SK-N-SH treated with all-trans-retinoic acid at 6 μM for 48 hours (cell line): ENCODE measurements around the gene KIFC3.

Experiments used
- ATAC-seq: fragments of 200-7000 bp; cut with Tn5 transposase; 3 replicates; pipeline ENCODE4 v1.9.1; 2020; ENCODE audit warnings: mild to moderate bottlenecking, moderate library complexity
- ARNTL ChIP-seq: fragments of 450-650 bp; formaldehyde crosslinking; IDR thresholded peaks from 2 replicates; pipeline ENCODE4 v1.5.0; 2020; ENCODE audit warnings: low read depth, mild to moderate bottlenecking, moderate library complexity, borderline replicate concordance
- BACH2 ChIP-seq: fragments of 250-450 bp; sonication (Bioruptor Pico); IDR thresholded peaks from 2 replicates; pipeline ENCODE4 v1.9.0; 2021; ENCODE audit warnings: mild to moderate bottlenecking, borderline replicate concordance
- CREB5 ChIP-seq: fragments of 250-450 bp; sonication (Bioruptor Pico); IDR thresholded peaks from 2 replicates; pipeline ENCODE4 v1.5.1; 2020; ENCODE audit warnings: low read depth, mild to moderate bottlenecking, moderate library complexity
- CSDC2 ChIP-seq: fragments of 250-450 bp; sonication (Bioruptor Pico); IDR thresholded peaks from 2 replicates; pipeline ENCODE4 v1.5.0; 2020; ENCODE audit warnings: mild to moderate bottlenecking, moderate library complexity
- ESRRG ChIP-seq: fragments of 250-450 bp; sonication (Bioruptor Pico); IDR thresholded peaks from 2 replicates; pipeline ENCODE4 v1.6.1; 2021; ENCODE audit warnings: mild to moderate bottlenecking
- GLIS3 ChIP-seq: fragments of 250-450 bp; sonication (Bioruptor Pico); IDR thresholded peaks from 2 replicates; pipeline ENCODE4 v1.5.0; 2020; ENCODE audit warnings: mild to moderate bottlenecking, moderate library complexity
- ISL1 ChIP-seq: fragments of 250-450 bp; sonication (Bioruptor Pico); IDR thresholded peaks from 2 replicates; pipeline ENCODE4 v2.1.2; 2022; ENCODE audit warnings: mild to moderate bottlenecking, moderate library complexity
- OSR1 ChIP-seq: fragments of 250-450 bp; sonication (Bioruptor Pico); IDR thresholded peaks from 2 replicates; pipeline ENCODE4 v1.8.0; 2022; ENCODE audit warnings: moderate library complexity, mild to moderate bottlenecking, inconsistent platforms
- PATZ1 ChIP-seq: fragments of 250-450 bp; sonication (Bioruptor Pico); IDR thresholded peaks from 2 replicates; pipeline ENCODE4 v1.8.0; 2020; ENCODE audit warnings: mild to moderate bottlenecking, moderate library complexity, borderline replicate concordance
- POU6F1 ChIP-seq: fragments of 250-450 bp; sonication (Bioruptor Pico); IDR thresholded peaks from 2 replicates; pipeline ENCODE4 v1.8.0; 2021; ENCODE audit warnings: low read depth, mild to moderate bottlenecking, moderate library complexity, borderline replicate concordance
- PPARA ChIP-seq: fragments of 250-450 bp; sonication (Bioruptor Pico); IDR thresholded peaks from 2 replicates; pipeline ENCODE4 v1.5.0; 2020; ENCODE audit warnings: mild to moderate bottlenecking, borderline replicate concordance
- RARB ChIP-seq: fragments of 250-450 bp; sonication (Bioruptor Pico); IDR thresholded peaks from 2 replicates; pipeline ENCODE4 v1.8.0; 2021; ENCODE audit warnings: mild to moderate bottlenecking, moderate library complexity
- SNAI2 ChIP-seq: fragments of 250-450 bp; sonication (Bioruptor Pico); IDR thresholded peaks from 2 replicates; pipeline ENCODE4 v1.5.0; 2020; ENCODE audit warnings: mild to moderate bottlenecking, moderate library complexity
- TCF4 ChIP-seq: fragments of 250-450 bp; sonication (Bioruptor Pico); IDR thresholded peaks from 2 replicates; pipeline ENCODE4 v1.8.0; 2021; ENCODE audit warnings: mild to moderate bottlenecking, moderate library complexity, borderline replicate concordance
- TOX ChIP-seq: fragments of 250-450 bp; sonication (Bioruptor Pico); IDR thresholded peaks from 2 replicates; pipeline ENCODE4 v1.8.0; 2021; ENCODE audit warnings: mild to moderate bottlenecking, moderate library complexity, borderline replicate concordance
- TSHZ2 ChIP-seq: fragments of 250-450 bp; sonication (Bioruptor Pico); IDR thresholded peaks from 2 replicates; pipeline ENCODE4 v1.5.0; 2020; ENCODE audit warnings: mild to moderate bottlenecking, moderate library complexity
- ZC3H10 ChIP-seq: fragments of 250-450 bp; sonication (Bioruptor Pico); IDR thresholded peaks from 2 replicates; pipeline ENCODE4 v1.5.1; 2021; ENCODE audit warnings: mild to moderate bottlenecking, moderate library complexity
- ZFP3 ChIP-seq: fragments of 250-450 bp; sonication (Bioruptor Pico); IDR thresholded peaks from 2 replicates; pipeline ENCODE4 v1.5.0; 2020; ENCODE audit warnings: mild to moderate bottlenecking, moderate library complexity
- ZNF565 ChIP-seq: fragments of 450-650 bp; formaldehyde crosslinking; conservative IDR thresholded peaks from 2 replicates; pipeline ENCODE4 v1.5.0; 2020; ENCODE audit warnings: low read depth, mild to moderate bottlenecking, moderate library complexity
- ZNF70 ChIP-seq: fragments of 450-650 bp; formaldehyde crosslinking; IDR thresholded peaks from 2 replicates; pipeline ENCODE4 v1.5.0; 2020; ENCODE audit warnings: mild to moderate bottlenecking, moderate library complexity
- ZNF8 ChIP-seq: fragments of 450-650 bp; formaldehyde crosslinking; IDR thresholded peaks from 2 replicates; pipeline ENCODE4 v1.5.0; 2020; ENCODE audit warnings: mild to moderate bottlenecking, moderate library complexity

KIFC3 gene

GRCh38 chr16:57823836-57824235, 21.5 kb upstream of the KIFC3 start:
- ATAC-seq, result no peak
- no peak for TF ChIP-seq ZFP3 (CRISPR knock-in tag)
- TF ChIP-seq ZNF70 (CRISPR knock-in tag), result no peak
- TF ChIP-seq ZC3H10 (CRISPR knock-in tag), result no peak
- no peak for TF ChIP-seq POU6F1
- no peak for TF ChIP-seq TCF4 (CRISPR knock-in tag)
- TF ChIP-seq RARB, result no peak
- TF ChIP-seq CSDC2 (CRISPR knock-in tag), result no peak
- no peak for TF ChIP-seq PPARA (CRISPR knock-in tag)
- no peak for TF ChIP-seq ZNF565 (CRISPR knock-in tag)
- TF ChIP-seq CREB5 (CRISPR knock-in tag), result no peak
- TF ChIP-seq SNAI2 (CRISPR knock-in tag), result no peak
- TF ChIP-seq ESRRG (CRISPR knock-in tag), result no peak
- TF ChIP-seq OSR1 (CRISPR knock-in tag), result no peak
- no peak for TF ChIP-seq TSHZ2 (CRISPR knock-in tag)
- TF ChIP-seq ARNTL (CRISPR knock-in tag), result no peak
- no peak for TF ChIP-seq GLIS3 (CRISPR knock-in tag)
- no peak for TF ChIP-seq TOX
- TF ChIP-seq BACH2 (CRISPR knock-in tag), result no peak
- no peak for TF ChIP-seq PATZ1 (CRISPR knock-in tag)

DNA sequence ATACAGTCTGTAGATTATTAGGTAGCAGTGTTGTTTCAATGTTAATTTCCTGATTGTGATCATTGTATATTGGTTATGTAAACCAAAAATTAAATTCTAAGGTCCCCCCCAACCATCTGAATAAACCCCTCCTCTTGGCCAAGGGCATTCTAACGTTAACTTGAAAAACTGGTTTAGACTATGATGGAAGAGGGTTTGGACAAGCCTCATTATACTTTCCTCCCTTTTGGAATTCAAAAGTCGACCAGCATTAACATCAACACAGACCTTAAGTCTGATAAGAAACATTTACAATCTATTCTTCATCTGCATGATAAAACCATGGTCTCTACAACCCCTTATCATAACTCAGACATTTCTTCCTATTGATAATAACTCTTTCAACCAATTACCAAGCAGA, 20.6 kb upstream of the KIFC3 start:
- no peak for ATAC-seq
- TF ChIP-seq CSDC2 (CRISPR knock-in tag), result no peak
- TF ChIP-seq ARNTL (CRISPR knock-in tag), result no peak
- TF ChIP-seq ISL1 (CRISPR knock-in tag), result no peak
- TF ChIP-seq PATZ1 (CRISPR knock-in tag), result no peak
- TF ChIP-seq ESRRG (CRISPR knock-in tag), result no peak
- TF ChIP-seq TSHZ2 (CRISPR knock-in tag), result no peak
- no peak for TF ChIP-seq BACH2 (CRISPR knock-in tag)
- TF ChIP-seq OSR1 (CRISPR knock-in tag), result no peak
- no peak for TF ChIP-seq PPARA (CRISPR knock-in tag)
- no peak for TF ChIP-seq TCF4 (CRISPR knock-in tag)
- no peak for TF ChIP-seq ZNF565 (CRISPR knock-in tag)
- TF ChIP-seq ZNF8 (CRISPR knock-in tag), result no peak
- no peak for TF ChIP-seq RARB
- no peak for TF ChIP-seq ZC3H10 (CRISPR knock-in tag)
- no peak for TF ChIP-seq GLIS3 (CRISPR knock-in tag)
- no peak for TF ChIP-seq TOX
- TF ChIP-seq CREB5 (CRISPR knock-in tag), result no peak
- no peak for TF ChIP-seq POU6F1
